ENCODE results near the gene CBFA2T3.

The CBFA2T3 gene

GRCh38 chr16:88881675-88882357, 95.2 kb downstream of the CBFA2T3 start:
- Histone ChIP-seq H3K4me2 (ENCODE audit: low read depth, low read length, poor library complexity, severe bottlenecking) (no peak overlapping the region), H3K4me1 (ENCODE audit: insufficient read depth, low read length, poor library complexity, severe bottlenecking) (no peaks in the 10 kb centered on the region), H3K79me2 (ENCODE audit: insufficient read depth, low read length) (no peaks in the 10 kb centered on the region), H3K9me3 (ENCODE audit: insufficient read depth, low read depth, low read length) (no peaks in the 10 kb centered on the region), H3F3A (ENCODE audit: low read depth) (no peaks in the 10 kb centered on the region), H3K27me3 (ENCODE audit: insufficient read depth, low read length, poor library complexity, severe bottlenecking) (no peaks in the 10 kb centered on the region), H3K36me3 (ENCODE audit: insufficient read depth, low read length) (peaks cover 54% of the 10 kb centered on the region; the same call in 1 of the 2 replicates), H4K20me1 (ENCODE audit: insufficient read depth, low read length, poor library complexity, severe bottlenecking) (no peaks in the 10 kb centered on the region), H2AFZ (ENCODE audit: low read length) (no peak overlapping the region), H3K9ac (ENCODE audit: low read depth, low read length, poor library complexity, severe bottlenecking) (no peak overlapping the region), H3K9me2 (replicated peaks; ENCODE audit: low read depth, low read length) (no peaks in the 10 kb centered on the region), H3K4me3 (ENCODE audit: low read length, poor library complexity, severe bottlenecking) (no peak overlapping the region)
- TF ChIP-seq, protein P1, sequence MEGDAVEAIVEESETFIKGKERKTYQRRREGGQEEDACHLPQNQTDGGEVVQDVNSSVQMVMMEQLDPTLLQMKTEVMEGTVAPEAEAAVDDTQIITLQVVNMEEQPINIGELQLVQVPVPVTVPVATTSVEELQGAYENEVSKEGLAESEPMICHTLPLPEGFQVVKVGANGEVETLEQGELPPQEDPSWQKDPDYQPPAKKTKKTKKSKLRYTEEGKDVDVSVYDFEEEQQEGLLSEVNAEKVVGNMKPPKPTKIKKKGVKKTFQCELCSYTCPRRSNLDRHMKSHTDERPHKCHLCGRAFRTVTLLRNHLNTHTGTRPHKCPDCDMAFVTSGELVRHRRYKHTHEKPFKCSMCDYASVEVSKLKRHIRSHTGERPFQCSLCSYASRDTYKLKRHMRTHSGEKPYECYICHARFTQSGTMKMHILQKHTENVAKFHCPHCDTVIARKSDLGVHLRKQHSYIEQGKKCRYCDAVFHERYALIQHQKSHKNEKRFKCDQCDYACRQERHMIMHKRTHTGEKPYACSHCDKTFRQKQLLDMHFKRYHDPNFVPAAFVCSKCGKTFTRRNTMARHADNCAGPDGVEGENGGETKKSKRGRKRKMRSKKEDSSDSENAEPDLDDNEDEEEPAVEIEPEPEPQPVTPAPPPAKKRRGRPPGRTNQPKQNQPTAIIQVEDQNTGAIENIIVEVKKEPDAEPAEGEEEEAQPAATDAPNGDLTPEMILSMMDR (conservative IDR thresholded peaks at IDR 0.05; ENCODE audit: low read length): no peak
- TF ChIP-seq EZH2phosphoT487 (IDR thresholded peaks at IDR 0.05; ENCODE audit: borderline replicate concordance): no peak

GRCh38 chr16:88881007-88881615, 95.9 kb downstream of the CBFA2T3 start:
- Histone ChIP-seq H4K20me1 (ENCODE audit: insufficient read depth, low read length, poor library complexity, severe bottlenecking) (no peaks in the 10 kb centered on the region), H3K79me2 (ENCODE audit: insufficient read depth, low read length) (no peaks in the 10 kb centered on the region), H3K9me3 (ENCODE audit: insufficient read depth, low read depth, low read length) (no peaks in the 10 kb centered on the region), H3K9me2 (replicated peaks; ENCODE audit: low read depth, low read length) (no peaks in the 10 kb centered on the region), H3F3A (ENCODE audit: low read depth) (no peaks in the 10 kb centered on the region), H3K4me2 (ENCODE audit: low read depth, low read length, poor library complexity, severe bottlenecking) (no peak overlapping the region), H3K36me3 (ENCODE audit: insufficient read depth, low read length) (peaks cover 55% of the 10 kb centered on the region; the same call in 1 of the 2 replicates), H2AFZ (ENCODE audit: low read length) (no peak overlapping the region), H3K4me1 (ENCODE audit: insufficient read depth, low read length, poor library complexity, severe bottlenecking) (no peaks in the 10 kb centered on the region), H3K9ac (ENCODE audit: low read depth, low read length, poor library complexity, severe bottlenecking) (no peak overlapping the region), H3K27me3 (ENCODE audit: insufficient read depth, low read length, poor library complexity, severe bottlenecking) (no peaks in the 10 kb centered on the region), H3K4me3 (ENCODE audit: low read length, poor library complexity, severe bottlenecking) (no peak overlapping the region)
- TF ChIP-seq, protein P1 (conservative IDR thresholded peaks at IDR 0.05; ENCODE audit: low read length): no peak
- TF ChIP-seq EZH2phosphoT487 (IDR thresholded peaks at IDR 0.05; ENCODE audit: borderline replicate concordance): no peak

GRCh38 chr16:88880226-88881006, 96.6 kb downstream of the CBFA2T3 start:
- Histone ChIP-seq H3K27me3 (ENCODE audit: insufficient read depth, low read length, poor library complexity, severe bottlenecking) (no peaks in the 10 kb centered on the region), H3K79me2 (ENCODE audit: insufficient read depth, low read length) (no peaks in the 10 kb centered on the region), H3K4me1 (ENCODE audit: insufficient read depth, low read length, poor library complexity, severe bottlenecking) (no peaks in the 10 kb centered on the region), H3K9me3 (ENCODE audit: insufficient read depth, low read depth, low read length) (no peaks in the 10 kb centered on the region), H3F3A (ENCODE audit: low read depth) (no peaks in the 10 kb centered on the region), H3K4me3 (ENCODE audit: low read length, poor library complexity, severe bottlenecking) (no peak overlapping the region), H3K36me3 (ENCODE audit: insufficient read depth, low read length) (peaks cover 56% of the 10 kb centered on the region; the same call in 1 of the 2 replicates), H4K20me1 (ENCODE audit: insufficient read depth, low read length, poor library complexity, severe bottlenecking) (no peaks in the 10 kb centered on the region), H2AFZ (ENCODE audit: low read length) (no peak overlapping the region), H3K4me2 (ENCODE audit: low read depth, low read length, poor library complexity, severe bottlenecking) (no peak overlapping the region), H3K9ac (ENCODE audit: low read depth, low read length, poor library complexity, severe bottlenecking) (no peak overlapping the region), H3K9me2 (replicated peaks; ENCODE audit: low read depth, low read length) (no peaks in the 10 kb centered on the region)
- TF ChIP-seq, protein P1 (conservative IDR thresholded peaks at IDR 0.05; ENCODE audit: low read length): no peak
- TF ChIP-seq EZH2phosphoT487 (IDR thresholded peaks at IDR 0.05; ENCODE audit: borderline replicate concordance): no peak

Measured in Loucy (cell line).